ENCODE results near the gene DDX56.
A peak's percentile ranks its signal among the peaks of the same experiment; 100 is the strongest.
"Not testable (repeated sequence)": the region's sequence is repeated elsewhere in the genome, so short reads cannot be mapped to it uniquely, and the experiment has no call there.

DDX56 gene

GRCh38 chr7:44564606-44565005 lies 9.1 kb downstream of the DDX56 start:
- TF ChIP-seq CTCF (conservative IDR thresholded peaks at IDR 0.05; ENCODE audit: control insufficient read depth, insufficient read depth, low read depth, low read length), result no peak
- H3K4me3 ChIP-seq (ENCODE audit: control insufficient read depth, low read depth, low read length), result no peak overlapping the region
- no peak for DNase-seq (ENCODE audit: low read depth)

GRCh38 chr7:44563171-44563679 lies 10.5 kb downstream of the DDX56 start:
- no peak for DNase-seq (ENCODE audit: low read depth)
- H3K4me3 ChIP-seq (ENCODE audit: control insufficient read depth, low read depth, low read length), result no peak overlapping the region
- TF ChIP-seq CTCF (conservative IDR thresholded peaks at IDR 0.05; ENCODE audit: control insufficient read depth, insufficient read depth, low read depth, low read length), result no peak

DNA sequence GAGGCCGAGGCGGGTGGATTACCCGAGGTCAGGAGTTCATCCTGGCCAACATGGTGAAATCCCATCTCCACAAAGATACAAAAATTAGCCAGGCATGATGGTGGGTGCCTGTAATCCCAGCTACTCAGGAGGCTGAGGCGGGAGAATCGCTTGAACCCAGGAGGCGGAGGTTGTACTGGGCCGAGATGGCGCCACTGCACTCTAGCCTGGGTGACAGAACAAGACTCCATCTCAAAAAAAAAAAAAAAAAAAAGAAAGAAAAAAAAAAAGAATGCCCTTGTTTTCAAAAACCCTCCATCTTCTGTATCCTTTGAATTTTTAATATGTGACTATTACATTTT lies 11.1 kb downstream of the DDX56 start:
- DNase-seq (ENCODE audit: low read depth); H3K4me3 ChIP-seq (ENCODE audit: control insufficient read depth, low read depth, low read length): not testable (repeated sequence)

DNA sequence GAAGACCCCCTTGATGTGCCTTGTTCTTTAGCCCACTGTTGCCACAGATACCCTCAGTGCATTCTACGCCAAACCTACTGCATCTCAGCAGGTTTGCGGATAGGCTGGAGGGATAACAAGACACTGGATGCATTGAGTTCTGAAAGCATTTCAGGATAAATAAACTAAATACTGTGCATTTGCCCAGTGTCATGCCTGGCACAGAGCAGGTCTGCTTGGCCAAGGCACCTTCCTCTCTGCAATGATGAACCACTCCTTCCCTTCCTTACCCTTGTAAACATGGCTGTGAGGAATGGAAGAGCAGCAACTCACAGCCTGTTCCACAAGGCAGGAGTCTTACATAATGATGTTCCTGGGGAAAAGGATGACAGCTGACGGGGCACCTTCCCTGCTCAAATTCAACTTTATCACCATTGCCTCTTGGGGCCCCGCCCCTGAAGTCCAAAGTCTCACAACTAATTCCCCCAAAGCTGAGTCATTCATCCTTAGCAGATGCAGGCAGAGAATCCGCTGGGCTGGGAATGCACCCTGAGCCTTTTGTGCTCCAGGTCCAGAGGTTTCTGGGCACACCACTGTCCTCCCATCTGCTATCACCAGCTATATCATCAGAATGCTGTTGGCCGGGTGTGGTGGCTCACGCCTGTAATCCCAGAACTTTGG lies 11.6 kb downstream of the DDX56 start:
- peak; percentile 70 for DNase-seq (ENCODE audit: low read depth)
- no peak overlapping the region for H3K4me3 ChIP-seq (ENCODE audit: control insufficient read depth, low read depth, low read length)
- TF ChIP-seq CTCF (conservative IDR thresholded peaks at IDR 0.05; ENCODE audit: control insufficient read depth, insufficient read depth, low read depth, low read length), result no peak

DNA sequence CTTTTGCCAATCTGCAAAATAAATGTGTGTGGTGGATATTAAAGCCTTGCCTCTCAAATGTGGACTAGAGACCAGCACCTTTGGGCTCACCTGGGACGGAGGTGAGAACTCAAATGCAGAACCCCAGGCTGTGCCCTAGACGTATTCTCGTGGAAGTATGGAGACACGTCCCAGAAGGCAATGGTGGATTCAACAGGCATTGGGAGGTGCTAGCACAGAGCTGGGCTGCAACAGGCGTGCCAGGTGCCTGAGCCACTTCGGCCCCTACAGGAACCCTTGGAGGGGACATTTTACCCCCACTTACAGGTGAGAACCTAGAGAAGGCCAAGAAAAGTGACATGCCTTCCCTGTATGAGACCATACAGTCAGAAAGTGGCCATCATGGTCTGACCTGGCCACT lies 12.2 kb downstream of the DDX56 start:
- H3K4me3 ChIP-seq (ENCODE audit: control insufficient read depth, low read depth, low read length), result no peak overlapping the region
- no peak for DNase-seq (ENCODE audit: low read depth)
- TF ChIP-seq CTCF (conservative IDR thresholded peaks at IDR 0.05; ENCODE audit: control insufficient read depth, insufficient read depth, low read depth, low read length), result no peak

- DNase-seq (ENCODE audit: low read depth), result no peak
- TF ChIP-seq CTCF (conservative IDR thresholded peaks at IDR 0.05; ENCODE audit: control insufficient read depth, insufficient read depth, low read depth, low read length), result no peak
- H3K4me3 ChIP-seq (ENCODE audit: control insufficient read depth, low read depth, low read length), result no peak overlapping the region
These were observed 14.2 kb downstream of the DDX56 start for GRCh38 chr7:44559485-44559884.

DNA sequence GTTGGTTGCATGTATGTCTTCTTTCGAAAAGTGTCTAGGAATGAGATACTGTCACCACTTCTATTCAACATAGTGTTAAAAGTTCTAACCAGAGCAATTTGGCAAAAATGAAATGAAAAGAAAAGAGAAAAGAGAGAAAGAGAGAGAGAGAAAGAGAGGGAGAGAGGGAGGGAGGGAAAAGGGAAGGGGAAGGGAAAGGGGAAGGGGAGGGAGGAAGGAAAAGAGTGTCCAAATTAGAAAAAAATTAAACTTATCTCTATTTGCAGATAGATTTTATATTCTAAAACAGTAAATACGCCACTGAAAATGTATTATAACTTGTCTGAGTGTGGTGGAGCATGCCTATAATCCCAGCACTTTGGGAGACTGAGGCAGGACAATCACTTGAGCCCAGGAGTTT lies 16.2 kb downstream of the DDX56 start:
- no peak overlapping the region for H3K4me3 ChIP-seq (ENCODE audit: control insufficient read depth, low read depth, low read length)
- no peak for DNase-seq (ENCODE audit: low read depth)
- TF ChIP-seq CTCF (conservative IDR thresholded peaks at IDR 0.05; ENCODE audit: control insufficient read depth, insufficient read depth, low read depth, low read length), result no peak

Data from fibroblast of mammary gland (primary cell).